ENCODE data around the gene SLC23A3. TPM values are rescaled to one million over a fixed set of nuclear protein-coding genes. Genes with fewer than 3 reads are reported as not detected.

The SLC23A3 gene
- total RNA-seq, 3 donors from 2014 or later (not counting 1 experiment from before 2014, with no cell fraction given), result 0.48 to 1.1 (median 0.89) TPM

- no peak overlapping the region for H3K4me3 ChIP-seq (ENCODE audit: low read length)
- peaks cover 42% of the 10 kb centered on the region for H3K4me1 ChIP-seq (ENCODE audit: control insufficient read depth, insufficient read depth, low read length)
- Mint-ChIP-seq H3K27ac (no peak overlapping the region), H3K27me3 (ENCODE audit: low read depth in 2 of 2) (no peaks in the 10 kb centered on the region), H3K4me1 (peaks cover 18 to 24% of the 10 kb centered on the region in 2 donors), H3K9me3 (no peaks in the 10 kb centered on the region), H3K4me3 (no peak overlapping the region), H3K36me3 (no peaks in the 10 kb centered on the region)
- TF ChIP-seq CTCF (IDR thresholded peaks at IDR 0.05), result no peak
- H3K36me3 ChIP-seq (ENCODE audit: control insufficient read depth, insufficient read depth, low read length), result peaks cover 10% of the 10 kb centered on the region
- no peak overlapping the region for H3K27ac ChIP-seq (ENCODE audit: low read length)
- no peaks in the 10 kb centered on the region for H3K9me3 ChIP-seq (ENCODE audit: control insufficient read depth, insufficient read depth, low read length)
- WGBS (ENCODE audit: insufficient coverage), result 92% methylated on average over 10 of the region's 10 CpGs
- no peak for ATAC-seq
- intact Hi-C loops (cut with micrococcal nuclease), result loop anchor here (5.0 kb wide), 1 partner anchor 156 kb away; no protein-coding TSS in a partner anchor
- no peaks in the 10 kb centered on the region for H3K27me3 ChIP-seq (ENCODE audit: control insufficient read depth, insufficient read depth, low read length)
- DNase-seq, result no peak
Observed at GRCh38 chr2:219213486-219214071, 43.8 kb upstream of the SLC23A3 start.

GRCh38 chr2:219213026-219213415 lies 43.2 kb upstream of the SLC23A3 start:
- Mint-ChIP-seq H3K36me3 (no peaks in the 10 kb centered on the region), H3K27me3 (ENCODE audit: low read depth in 2 of 2) (no peaks in the 10 kb centered on the region), H3K4me1 (peaks cover 20 to 27% of the 10 kb centered on the region in 2 donors), H3K4me3 (no peak overlapping the region), H3K27ac (no peak overlapping the region), H3K9me3 (no peaks in the 10 kb centered on the region)
- 97% methylated on average over 8 of the region's 8 CpGs for WGBS (ENCODE audit: insufficient coverage)
- no peak for ATAC-seq
- H3K36me3 ChIP-seq (ENCODE audit: control insufficient read depth, insufficient read depth, low read length), result peaks cover 16% of the 10 kb centered on the region
- no peak overlapping the region for H3K27ac ChIP-seq (ENCODE audit: low read length)
- no peaks in the 10 kb centered on the region for H3K9me3 ChIP-seq (ENCODE audit: control insufficient read depth, insufficient read depth, low read length)
- intact Hi-C loops (cut with micrococcal nuclease), result loop anchor here (5.0 kb wide), 1 partner anchor 156 kb away; no protein-coding TSS in a partner anchor
- no peak for DNase-seq
- H3K4me3 ChIP-seq (ENCODE audit: low read length), result no peak overlapping the region
- no peak for TF ChIP-seq CTCF (IDR thresholded peaks at IDR 0.05)
- H3K27me3 ChIP-seq (ENCODE audit: control insufficient read depth, insufficient read depth, low read length), result no peaks in the 10 kb centered on the region
- H3K4me1 ChIP-seq (ENCODE audit: control insufficient read depth, insufficient read depth, low read length), result peaks cover 41% of the 10 kb centered on the region

- no peak for ATAC-seq
- over 99% methylated on average over 8 of the region's 9 CpGs for WGBS (ENCODE audit: insufficient coverage)
- TF ChIP-seq CTCF (IDR thresholded peaks at IDR 0.05), result no peak
- Histone ChIP-seq H3K4me3 (ENCODE audit: low read length) (no peak overlapping the region), H3K4me1 (ENCODE audit: control insufficient read depth, insufficient read depth, low read length) (peaks cover 49% of the 10 kb centered on the region), H3K9me3 (ENCODE audit: control insufficient read depth, insufficient read depth, low read length) (no peaks in the 10 kb centered on the region), H3K27me3 (ENCODE audit: control insufficient read depth, insufficient read depth, low read length) (no peaks in the 10 kb centered on the region), H3K27ac (ENCODE audit: low read length) (peak overlapping the region; percentile 27), H3K36me3 (ENCODE audit: control insufficient read depth, insufficient read depth, low read length) (peaks cover 17% of the 10 kb centered on the region)
- Mint-ChIP-seq H3K4me1 (peaks cover 23 to 32% of the 10 kb centered on the region in 2 donors), H3K9me3 (no peaks in the 10 kb centered on the region), H3K27ac (peak overlapping the region; percentile 82 to 92), H3K4me3 (peak overlapping the region; percentile 71), H3K27me3 (ENCODE audit: low read depth in 2 of 2) (no peaks in the 10 kb centered on the region), H3K36me3 (no peaks in the 10 kb centered on the region)
- no peak for DNase-seq
- intact Hi-C loops (cut with micrococcal nuclease), result loop anchor here (1.0 to 5.0 kb wide), 4 partner anchors 40 to 177 kb away; partner anchors contain the start of gene NHEJ1
Observed at GRCh38 chr2:219210886-219211362, 41.1 kb upstream of the SLC23A3 start.
